ENCODE results near the gene GNG7. TPM values are rescaled to one million over a fixed set of nuclear protein-coding genes. Genes with fewer than 3 reads are reported as not detected.
A peak's percentile ranks its signal among the peaks of the same experiment; 100 is the strongest.
"Not testable (repeated sequence)": the region's sequence is repeated elsewhere in the genome, so short reads cannot be mapped to it uniquely, and the experiment has no call there.

Gene GNG7
- total RNA-seq, 4 donors from 2014 or later = 0.57 to 3.8 (median 1.6) TPM

DNA sequence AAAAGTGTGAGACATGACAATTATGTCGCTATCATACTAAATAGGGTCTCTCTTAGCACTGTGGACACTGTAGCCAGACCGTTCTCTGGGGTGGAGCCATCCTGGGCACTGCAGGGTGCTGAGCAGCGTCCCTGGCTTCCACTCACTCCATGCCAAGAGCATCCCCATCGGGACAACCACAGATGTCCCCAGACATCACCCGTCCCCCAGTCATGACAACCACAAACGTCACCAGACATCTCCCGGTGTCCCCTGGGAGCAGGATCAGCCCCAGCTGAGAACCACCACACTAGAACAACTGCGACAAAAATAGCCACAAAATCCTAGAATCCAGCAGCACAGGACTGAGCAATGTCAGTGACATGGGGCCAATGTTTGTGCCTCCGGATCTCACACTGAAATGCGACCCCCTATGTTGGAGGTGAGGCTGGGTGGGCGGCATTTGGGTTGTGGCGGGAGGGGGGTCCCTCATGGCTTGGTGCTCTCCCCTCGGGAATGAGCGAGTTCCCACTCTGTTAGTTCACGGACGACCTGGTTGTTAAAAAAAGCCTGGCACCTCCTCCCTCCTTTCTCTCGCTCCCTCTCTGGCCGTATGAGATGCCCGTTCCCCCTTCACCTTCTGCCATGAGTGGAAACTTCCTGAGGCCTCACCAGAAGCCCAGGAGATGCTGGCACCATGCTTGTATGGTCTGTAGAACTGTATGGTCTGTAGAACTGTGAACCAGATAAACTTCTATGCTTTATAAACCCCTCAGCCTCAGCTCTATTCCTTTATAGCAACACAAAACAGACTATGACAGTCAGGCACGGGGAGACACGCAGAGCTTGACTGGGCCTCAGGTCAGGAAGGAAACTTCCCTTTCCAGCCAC lies 132.7 kb downstream of the GNG7 start:
- H3K36me3 ChIP-seq = no peaks in the 10 kb centered on the region
- H3K27ac ChIP-seq = no peak overlapping the region
- 80 to 90% methylated on average over 15 to 17 of the region's 21 CpGs for WGBS, 2 donors
- H3K9me3 ChIP-seq = no peaks in the 10 kb centered on the region
- TF ChIP-seq, protein P1, sequence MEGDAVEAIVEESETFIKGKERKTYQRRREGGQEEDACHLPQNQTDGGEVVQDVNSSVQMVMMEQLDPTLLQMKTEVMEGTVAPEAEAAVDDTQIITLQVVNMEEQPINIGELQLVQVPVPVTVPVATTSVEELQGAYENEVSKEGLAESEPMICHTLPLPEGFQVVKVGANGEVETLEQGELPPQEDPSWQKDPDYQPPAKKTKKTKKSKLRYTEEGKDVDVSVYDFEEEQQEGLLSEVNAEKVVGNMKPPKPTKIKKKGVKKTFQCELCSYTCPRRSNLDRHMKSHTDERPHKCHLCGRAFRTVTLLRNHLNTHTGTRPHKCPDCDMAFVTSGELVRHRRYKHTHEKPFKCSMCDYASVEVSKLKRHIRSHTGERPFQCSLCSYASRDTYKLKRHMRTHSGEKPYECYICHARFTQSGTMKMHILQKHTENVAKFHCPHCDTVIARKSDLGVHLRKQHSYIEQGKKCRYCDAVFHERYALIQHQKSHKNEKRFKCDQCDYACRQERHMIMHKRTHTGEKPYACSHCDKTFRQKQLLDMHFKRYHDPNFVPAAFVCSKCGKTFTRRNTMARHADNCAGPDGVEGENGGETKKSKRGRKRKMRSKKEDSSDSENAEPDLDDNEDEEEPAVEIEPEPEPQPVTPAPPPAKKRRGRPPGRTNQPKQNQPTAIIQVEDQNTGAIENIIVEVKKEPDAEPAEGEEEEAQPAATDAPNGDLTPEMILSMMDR (IDR thresholded peaks at IDR 0.05) = no peak
- TF ChIP-seq POLR2A (IDR thresholded peaks at IDR 0.05) = no peak
- intact Hi-C loops (cut with DNase I) = no loop called here
- H3K4me1 ChIP-seq = peaks cover 0 to 28% (median 0%) of the 10 kb centered on the region in 3 donors
- H3K27me3 ChIP-seq = no peaks in the 10 kb centered on the region
- no peak overlapping the region for H3K4me3 ChIP-seq
- DNase-seq = no peak

DNA sequence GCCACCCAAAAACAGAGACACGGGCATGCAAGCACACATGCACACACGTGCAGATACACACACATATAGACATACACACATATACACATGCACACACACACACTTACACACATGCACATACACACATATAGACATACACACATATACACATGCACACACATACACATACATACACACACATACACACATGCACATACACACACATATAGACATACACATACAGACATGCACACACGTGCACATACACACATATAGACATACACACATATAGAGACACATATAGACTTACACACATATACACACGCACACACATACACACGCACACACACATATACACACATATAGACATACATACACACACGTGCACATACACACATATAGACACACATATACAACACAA lies 134.5 kb downstream of the GNG7 start:
- WGBS, 2 donors = 58 to 64% methylated on average over 6 of the region's 6 CpGs
- H3K4me3 ChIP-seq = no peak overlapping the region
- peaks cover 0 to 28% (median 0%) of the 10 kb centered on the region in 3 donors for H3K4me1 ChIP-seq
- H3K27ac ChIP-seq = peak overlapping the region in 1 of 4 donors; percentile 54
- DNase-seq = no peak
- H3K9me3 ChIP-seq = no peaks in the 10 kb centered on the region
- no peak for TF ChIP-seq POLR2A (IDR thresholded peaks at IDR 0.05)
- H3K27me3 ChIP-seq = no peaks in the 10 kb centered on the region
- intact Hi-C loops (cut with DNase I) = no loop called here
- no peaks in the 10 kb centered on the region for H3K36me3 ChIP-seq

DNA sequence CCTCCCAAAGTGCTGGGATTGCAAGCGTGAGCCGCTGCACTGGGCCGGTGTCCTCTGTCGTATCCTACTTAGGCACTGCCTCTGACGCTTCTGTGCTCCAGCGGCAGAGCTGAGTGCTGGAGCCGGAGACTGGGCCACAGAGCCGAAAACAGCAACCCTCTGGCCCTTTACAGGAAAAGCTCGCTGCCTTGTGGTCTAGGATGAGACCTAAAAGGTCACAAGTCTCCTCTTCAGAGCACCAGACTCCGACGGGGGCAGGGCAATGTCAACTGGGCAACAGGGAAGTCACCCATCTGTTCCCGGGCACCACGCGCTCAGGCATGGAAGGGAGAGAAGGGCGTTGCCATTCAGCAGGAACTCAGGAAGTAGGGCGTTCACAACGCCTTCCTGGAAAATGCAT lies 134.9 kb downstream of the GNG7 start:
- intact Hi-C loops (cut with DNase I) = no loop called here
- Histone ChIP-seq H3K4me1 (peaks cover 0 to 26% (median 0%) of the 10 kb centered on the region in 3 donors), H3K27me3 (peaks cover 0 to 1% (median 0%) of the 10 kb centered on the region in 4 donors), H3K36me3 (no peaks in the 10 kb centered on the region), H3K27ac (peak overlapping the region; percentile 39 to 54 (median 46)), H3K4me3 (no peak overlapping the region), H3K9me3 (no peaks in the 10 kb centered on the region)
- TF ChIP-seq, protein P1 (IDR thresholded peaks at IDR 0.05) = no peak
- no peak for TF ChIP-seq POLR2A (IDR thresholded peaks at IDR 0.05)
- 48 to 64% methylated on average over 5 to 9 of the region's 17 CpGs for WGBS, 2 donors
- no peak for DNase-seq

DNA sequence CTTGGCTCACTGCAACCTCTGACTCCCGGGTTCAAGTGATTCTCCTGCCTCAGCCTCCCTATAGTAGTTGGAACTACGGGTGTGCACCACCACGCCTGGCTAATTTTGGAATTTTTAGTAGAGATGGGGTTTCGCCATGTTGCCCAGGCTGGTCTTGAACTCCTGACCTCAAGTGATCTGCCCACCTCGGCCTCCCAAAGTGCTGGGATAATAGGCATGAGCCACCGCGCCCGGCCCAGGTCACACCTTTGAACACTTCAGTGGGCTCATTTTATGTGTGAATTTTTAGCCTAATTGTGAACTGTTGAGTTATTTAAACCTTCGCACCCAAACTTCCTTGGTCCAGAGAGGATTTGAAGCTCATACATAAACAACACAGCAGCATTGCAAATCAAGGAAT lies 138.9 kb downstream of the GNG7 start:
- DNase-seq; intact Hi-C loops (cut with DNase I); H3K9me3 ChIP-seq; H3K27ac ChIP-seq; H3K27me3 ChIP-seq; H3K36me3 ChIP-seq; H3K4me3 ChIP-seq: not testable (repeated sequence)
- peaks cover 6 to 20% (median 7%) of the 10 kb centered on the region in 3 donors for H3K4me1 ChIP-seq
- 84 to 86% methylated on average over 6 to 9 of the region's 9 CpGs for WGBS, 2 donors

DNA sequence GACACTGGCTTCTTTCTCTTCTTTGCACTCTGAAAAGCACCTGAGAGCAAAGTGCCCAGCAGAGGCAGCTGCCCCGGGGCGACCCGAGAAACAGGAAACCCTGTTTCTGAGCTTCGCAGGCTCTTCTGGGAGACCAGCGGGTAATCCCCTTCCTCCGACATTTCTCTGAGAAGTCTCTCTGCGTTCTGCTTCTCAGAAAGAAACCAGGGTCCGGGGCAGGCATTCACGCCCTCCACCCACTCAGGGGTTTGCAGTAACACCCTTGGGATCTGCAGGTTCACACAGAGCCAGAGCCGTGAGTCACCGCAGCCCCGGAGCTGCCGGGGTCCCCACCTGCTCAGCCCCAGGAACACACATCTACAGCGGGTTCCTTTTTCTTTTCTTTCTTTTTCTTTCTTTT lies 140.6 kb downstream of the GNG7 start:
- DNase-seq = no peak

DNA sequence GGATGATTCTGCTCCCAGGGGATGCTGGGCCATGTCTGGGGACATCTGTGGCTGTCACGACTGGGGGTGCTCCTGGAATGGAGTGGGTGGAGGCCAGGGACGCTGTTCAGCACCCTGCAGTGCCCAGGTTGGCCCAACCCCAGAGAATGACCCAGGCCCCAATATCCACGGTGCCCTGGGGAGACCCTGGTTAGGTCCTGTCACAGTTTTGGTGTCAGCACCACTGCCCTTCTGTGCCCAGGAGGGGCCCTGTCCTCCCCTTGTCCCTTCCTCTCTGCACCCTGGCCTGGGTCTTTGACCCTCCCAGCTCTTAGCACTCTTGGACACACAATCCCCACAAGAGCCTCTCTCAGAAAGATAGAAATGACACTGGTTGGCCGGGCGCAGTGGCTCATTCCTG lies 141.3 kb downstream of the GNG7 start:
- peaks cover 0 to 5% (median 0%) of the 10 kb centered on the region in 4 donors for H3K27me3 ChIP-seq
- no peak overlapping the region for H3K4me3 ChIP-seq
- peaks cover 6 to 12% (median 7%) of the 10 kb centered on the region in 3 donors for H3K4me1 ChIP-seq
- intact Hi-C loops (cut with DNase I) = no loop called here
- no peaks in the 10 kb centered on the region for H3K9me3 ChIP-seq
- 92 to 100% methylated on average over 1 to 5 of the region's 5 CpGs for WGBS, 2 donors
- no peak for DNase-seq
- no peaks in the 10 kb centered on the region for H3K36me3 ChIP-seq
- TF ChIP-seq POLR2A (IDR thresholded peaks at IDR 0.05) = no peak
- TF ChIP-seq, protein P1 (IDR thresholded peaks at IDR 0.05) = no peak
- H3K27ac ChIP-seq = no peak overlapping the region

More for the DNA sequence above, 140.6 kb downstream of the GNG7 start:
- Histone ChIP-seq H3K9me3 (no peaks in the 10 kb centered on the region), H3K27ac (no peak overlapping the region), H3K36me3 (no peaks in the 10 kb centered on the region), H3K4me1 (peaks cover 6 to 10% (median 7%) of the 10 kb centered on the region in 3 donors), H3K27me3 (peaks cover 0 to 5% (median 0%) of the 10 kb centered on the region in 4 donors), H3K4me3 (peak overlapping the region; percentile 3 to 54 (median 20))
- TF ChIP-seq, protein P1 (IDR thresholded peaks at IDR 0.05) = no peak
- TF ChIP-seq POLR2A (IDR thresholded peaks at IDR 0.05) = no peak
- intact Hi-C loops (cut with DNase I) = no loop called here
- WGBS, 2 donors = 14 to 17% methylated on average over 12 to 14 of the region's 14 CpGs
